ENCODE results near the gene CCL13.

Gene CCL13

DNA sequence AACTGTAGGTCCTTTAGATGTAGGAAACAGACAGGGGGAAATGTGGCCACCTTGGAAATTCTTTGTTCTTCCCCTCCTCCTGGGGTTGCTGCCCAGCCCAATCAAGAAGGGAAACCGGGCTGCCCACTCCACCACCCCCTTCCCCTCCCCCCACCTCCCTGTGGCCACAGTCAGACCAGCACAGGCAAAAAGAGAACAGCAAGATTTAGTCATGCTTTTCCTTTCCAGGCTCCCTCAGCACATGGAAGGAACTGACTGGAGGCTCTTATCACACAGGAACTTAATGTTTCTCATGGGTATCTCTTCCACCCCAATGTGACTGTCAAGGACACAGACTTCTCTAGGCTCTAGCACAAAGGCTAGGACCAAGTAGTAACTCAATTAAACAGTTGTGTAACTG, 9.7 kb downstream of the CCL13 start:
- no peaks in the 10 kb centered on the region for H3K4me1 ChIP-seq (ENCODE audit: control insufficient read depth, insufficient read depth, low read length)
- H3K27me3 ChIP-seq (ENCODE audit: control insufficient read depth, insufficient read depth, low read length): no peaks in the 10 kb centered on the region
- H3K27ac ChIP-seq (ENCODE audit: low read depth, low read length): no peak overlapping the region
- H3K9ac ChIP-seq (ENCODE audit: low read length): no peak overlapping the region
- H3K36me3 ChIP-seq (ENCODE audit: control insufficient read depth, insufficient read depth, low read length): no peaks in the 10 kb centered on the region
- no peak overlapping the region for H3K4me3 ChIP-seq (ENCODE audit: low read length)

DNA sequence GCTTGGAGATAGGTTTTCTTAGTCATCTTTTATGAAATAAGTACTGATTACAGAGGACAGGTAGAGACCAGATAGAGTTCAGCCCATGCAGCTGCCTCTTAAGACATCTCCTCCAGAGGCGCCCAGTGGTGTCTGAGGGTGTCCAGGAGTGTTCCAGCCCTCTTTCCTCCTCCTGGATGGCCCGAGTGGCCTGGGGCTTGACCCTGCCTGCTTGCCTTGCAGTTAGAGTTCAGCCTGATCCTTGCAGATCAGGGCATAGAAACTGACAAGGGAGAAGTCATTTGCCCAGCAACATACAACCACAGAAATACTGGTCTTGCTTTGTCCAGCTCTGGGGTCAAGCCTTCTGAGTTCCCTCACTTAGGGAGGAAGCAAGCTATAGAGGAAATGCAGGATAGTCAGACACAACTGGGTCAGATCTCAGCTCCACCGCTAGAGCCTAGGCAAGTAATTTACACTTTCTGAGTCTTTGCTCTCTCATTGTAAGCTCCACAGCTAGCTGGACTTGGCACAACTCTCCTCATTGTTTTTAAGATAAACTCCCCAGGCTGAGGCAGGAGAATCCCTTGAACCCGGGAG, 10.3 kb downstream of the CCL13 start:
- Histone ChIP-seq H3K9ac (ENCODE audit: low read length) (no peak overlapping the region), H3K4me3 (ENCODE audit: low read length) (no peak overlapping the region), H3K36me3 (ENCODE audit: control insufficient read depth, insufficient read depth, low read length) (no peaks in the 10 kb centered on the region), H3K27ac (ENCODE audit: low read depth, low read length) (no peak overlapping the region), H3K27me3 (ENCODE audit: control insufficient read depth, insufficient read depth, low read length) (no peaks in the 10 kb centered on the region), H3K4me1 (ENCODE audit: control insufficient read depth, insufficient read depth, low read length) (no peaks in the 10 kb centered on the region)

DNA sequence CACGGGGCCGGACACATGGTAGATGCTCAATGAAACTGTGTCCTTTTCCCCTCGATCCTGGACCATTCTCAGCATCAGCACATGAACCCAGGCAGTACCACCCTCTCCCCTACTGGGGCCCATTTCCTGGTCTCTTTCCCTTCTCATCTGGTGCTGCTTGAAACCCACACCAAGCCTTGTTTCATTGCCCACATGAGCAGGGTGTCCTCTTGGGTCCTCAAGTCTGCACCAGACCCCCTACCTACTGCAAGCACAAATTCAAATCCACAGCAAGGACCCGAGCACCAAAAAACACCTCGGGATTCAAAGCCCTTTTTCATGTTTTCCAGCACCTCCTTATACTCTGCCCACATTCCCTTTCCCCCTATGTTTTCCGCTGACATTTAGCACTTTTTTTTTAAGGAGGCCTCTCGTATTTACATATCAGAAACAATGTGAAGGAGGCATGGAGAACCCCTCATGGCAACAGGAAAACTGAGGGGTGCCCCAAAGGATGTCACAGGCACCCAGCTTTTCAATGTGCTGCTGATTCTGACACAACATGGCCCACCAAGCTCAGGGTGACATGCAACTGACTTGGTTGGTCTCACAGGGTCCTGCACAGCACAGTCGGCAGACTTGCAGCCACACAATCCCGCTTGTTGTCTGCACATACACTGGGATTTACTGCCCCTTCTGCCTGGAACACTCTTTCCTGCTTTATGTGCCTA, 11.4 kb downstream of the CCL13 start:
- no peak overlapping the region for H3K4me3 ChIP-seq (ENCODE audit: low read length)
- H3K27ac ChIP-seq (ENCODE audit: low read depth, low read length): no peak overlapping the region
- no peaks in the 10 kb centered on the region for H3K4me1 ChIP-seq (ENCODE audit: control insufficient read depth, insufficient read depth, low read length)
- no peaks in the 10 kb centered on the region for H3K27me3 ChIP-seq (ENCODE audit: control insufficient read depth, insufficient read depth, low read length)
- no peaks in the 10 kb centered on the region for H3K36me3 ChIP-seq (ENCODE audit: control insufficient read depth, insufficient read depth, low read length)
- H3K9ac ChIP-seq (ENCODE audit: low read length): no peak overlapping the region

DNA sequence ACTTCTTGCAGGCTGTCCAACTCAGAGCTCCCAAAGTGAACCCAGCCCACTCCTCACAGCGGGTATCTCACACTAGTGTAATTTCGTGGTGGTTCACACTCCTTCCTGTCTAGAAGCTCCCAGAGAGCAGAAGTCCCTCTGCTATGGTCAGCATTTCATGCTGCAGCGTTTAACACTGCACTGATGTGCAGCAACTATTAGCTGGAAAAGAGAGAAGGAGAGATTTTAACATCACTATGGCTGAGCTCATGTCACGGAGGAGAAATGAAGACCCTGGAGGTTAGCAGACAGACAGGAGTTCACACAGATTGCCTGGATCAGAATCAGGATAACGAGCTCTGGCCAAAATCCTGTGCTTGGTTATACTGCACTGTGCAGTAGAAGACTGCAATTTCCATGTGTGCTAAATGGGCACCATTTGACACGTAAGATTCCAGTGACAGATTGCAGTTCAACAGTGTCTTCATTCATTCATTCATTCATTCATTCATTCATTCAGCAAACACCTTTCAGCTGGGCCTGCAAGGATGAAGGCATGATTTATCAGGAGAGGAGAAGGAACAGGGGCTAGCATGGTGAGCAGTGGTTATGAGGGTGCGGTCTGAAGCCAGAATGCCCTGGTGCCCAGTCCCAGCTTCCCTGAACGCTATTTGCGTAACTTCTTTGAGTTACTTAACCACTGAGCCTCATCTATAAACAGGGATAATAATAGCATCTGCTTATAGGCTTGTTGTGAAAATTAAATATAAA, 12.1 kb downstream of the CCL13 start:
- H3K4me3 ChIP-seq (ENCODE audit: low read length): no peak overlapping the region
- H3K9ac ChIP-seq (ENCODE audit: low read length): no peak overlapping the region
- no peaks in the 10 kb centered on the region for H3K4me1 ChIP-seq (ENCODE audit: control insufficient read depth, insufficient read depth, low read length)
- no peak overlapping the region for H3K27ac ChIP-seq (ENCODE audit: low read depth, low read length)
- H3K27me3 ChIP-seq (ENCODE audit: control insufficient read depth, insufficient read depth, low read length): no peaks in the 10 kb centered on the region
- H3K36me3 ChIP-seq (ENCODE audit: control insufficient read depth, insufficient read depth, low read length): no peaks in the 10 kb centered on the region

DNA sequence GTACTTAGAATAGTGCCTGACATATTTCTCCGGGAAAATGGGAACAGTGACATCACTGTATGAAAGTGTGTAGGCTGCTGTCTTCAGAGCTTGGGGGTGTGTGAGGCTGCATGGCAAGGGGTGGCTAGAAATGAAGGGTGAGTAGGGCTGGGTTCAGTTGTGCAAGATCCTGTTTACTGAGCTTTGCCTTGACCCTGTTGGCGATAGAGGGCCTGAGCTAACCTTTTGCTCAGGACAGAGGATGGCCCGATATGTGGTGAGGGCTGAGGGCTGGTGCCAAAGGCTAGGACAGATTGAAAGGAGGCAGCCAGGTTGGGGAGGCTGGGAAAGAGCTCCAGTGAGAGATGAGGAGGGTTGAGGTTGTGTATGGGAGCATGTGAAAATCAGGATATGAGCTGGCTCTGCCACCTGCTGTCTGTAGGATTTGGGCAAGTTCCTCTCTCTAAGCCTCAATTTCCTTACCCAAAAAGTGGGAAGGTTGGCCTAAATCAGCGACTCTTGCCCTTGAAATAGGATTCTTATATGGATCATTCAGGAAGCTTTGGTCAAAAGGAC, 12.7 kb downstream of the CCL13 start:
- Histone ChIP-seq H3K9ac (ENCODE audit: low read length) (no peak overlapping the region), H3K36me3 (ENCODE audit: control insufficient read depth, insufficient read depth, low read length) (no peaks in the 10 kb centered on the region), H3K27me3 (ENCODE audit: control insufficient read depth, insufficient read depth, low read length) (no peaks in the 10 kb centered on the region), H3K27ac (ENCODE audit: low read depth, low read length) (no peak overlapping the region), H3K4me3 (ENCODE audit: low read length) (no peak overlapping the region), H3K4me1 (ENCODE audit: control insufficient read depth, insufficient read depth, low read length) (no peaks in the 10 kb centered on the region)

DNA sequence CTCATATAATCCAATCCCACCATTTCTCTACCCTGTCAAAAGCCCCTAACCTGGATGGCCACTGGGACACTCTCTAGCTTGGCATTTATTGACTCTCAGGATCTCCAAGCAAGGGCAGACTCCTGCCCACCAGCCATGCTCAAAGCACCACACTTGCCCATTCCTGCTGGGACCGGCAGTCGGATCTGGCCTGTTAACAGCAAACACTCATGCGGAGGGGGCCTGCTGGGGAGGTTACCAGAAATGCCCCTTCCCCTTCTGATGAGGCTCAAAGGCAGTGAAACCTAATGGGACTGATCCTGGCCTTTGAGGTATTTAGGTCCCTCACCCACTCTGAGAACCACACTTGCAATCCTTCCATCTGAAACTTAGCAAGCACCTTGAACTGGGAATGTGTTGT, 13.3 kb downstream of the CCL13 start:
- Histone ChIP-seq H3K27me3 (ENCODE audit: control insufficient read depth, insufficient read depth, low read length) (no peaks in the 10 kb centered on the region), H3K27ac (ENCODE audit: low read depth, low read length) (no peak overlapping the region), H3K4me1 (ENCODE audit: control insufficient read depth, insufficient read depth, low read length) (no peaks in the 10 kb centered on the region), H3K4me3 (ENCODE audit: low read length) (no peak overlapping the region), H3K36me3 (ENCODE audit: control insufficient read depth, insufficient read depth, low read length) (no peaks in the 10 kb centered on the region), H3K9ac (ENCODE audit: low read length) (no peak overlapping the region)

DNA sequence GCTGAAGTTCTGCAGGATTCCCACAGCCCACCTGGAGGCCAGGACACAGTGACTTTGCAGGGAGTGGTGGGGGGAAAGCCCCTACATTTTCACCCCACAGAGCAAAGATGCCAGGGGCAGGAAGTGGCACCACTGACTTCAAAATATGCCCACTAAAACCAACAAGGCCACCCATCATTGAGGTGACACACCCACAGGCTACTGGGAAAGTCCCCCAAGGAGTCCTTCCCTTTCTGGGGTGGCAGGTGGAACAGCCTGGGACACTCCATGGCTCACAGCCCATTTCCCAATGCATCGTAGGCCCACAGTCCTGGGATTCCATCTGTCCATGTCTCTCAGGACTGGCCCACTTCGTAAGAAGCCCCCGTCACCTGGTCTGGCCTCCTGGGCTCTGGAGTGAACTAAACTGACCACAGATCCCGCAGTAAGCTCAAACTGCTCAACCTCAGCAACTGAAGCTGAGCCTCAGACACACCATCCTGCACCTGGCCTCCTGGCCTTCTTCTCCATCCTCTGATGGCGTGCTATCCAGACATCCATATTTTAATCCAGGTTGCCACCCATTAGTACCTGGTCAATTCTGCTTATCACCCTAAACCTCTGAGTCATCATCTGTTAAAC, 14.2 kb downstream of the CCL13 start:
- Histone ChIP-seq H3K27ac (ENCODE audit: low read depth, low read length) (no peak overlapping the region), H3K9ac (ENCODE audit: low read length) (no peak overlapping the region), H3K4me1 (ENCODE audit: control insufficient read depth, insufficient read depth, low read length) (no peaks in the 10 kb centered on the region), H3K36me3 (ENCODE audit: control insufficient read depth, insufficient read depth, low read length) (no peaks in the 10 kb centered on the region), H3K4me3 (ENCODE audit: low read length) (no peak overlapping the region), H3K27me3 (ENCODE audit: control insufficient read depth, insufficient read depth, low read length) (no peaks in the 10 kb centered on the region)

DNA sequence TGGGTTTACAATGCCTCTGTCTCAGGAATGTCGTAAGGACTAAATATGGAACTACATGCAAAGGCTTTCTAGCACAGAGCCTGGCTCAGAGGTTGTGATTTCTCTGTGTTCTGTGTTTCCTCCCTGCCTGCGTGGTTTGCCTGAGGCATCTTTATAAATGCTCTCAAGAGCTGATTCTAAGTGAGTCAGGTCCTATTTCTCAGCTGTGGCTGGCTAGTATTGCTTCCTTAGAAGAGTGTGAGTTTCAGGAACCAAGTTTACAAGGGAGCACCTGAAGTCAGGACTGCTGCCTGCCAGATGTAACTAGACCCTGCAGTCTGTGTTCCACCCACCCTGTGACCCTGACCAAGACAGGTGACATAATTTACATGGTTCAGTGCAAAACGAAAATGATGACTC, 14.7 kb downstream of the CCL13 start:
- no peaks in the 10 kb centered on the region for H3K4me1 ChIP-seq (ENCODE audit: control insufficient read depth, insufficient read depth, low read length)

DNA sequence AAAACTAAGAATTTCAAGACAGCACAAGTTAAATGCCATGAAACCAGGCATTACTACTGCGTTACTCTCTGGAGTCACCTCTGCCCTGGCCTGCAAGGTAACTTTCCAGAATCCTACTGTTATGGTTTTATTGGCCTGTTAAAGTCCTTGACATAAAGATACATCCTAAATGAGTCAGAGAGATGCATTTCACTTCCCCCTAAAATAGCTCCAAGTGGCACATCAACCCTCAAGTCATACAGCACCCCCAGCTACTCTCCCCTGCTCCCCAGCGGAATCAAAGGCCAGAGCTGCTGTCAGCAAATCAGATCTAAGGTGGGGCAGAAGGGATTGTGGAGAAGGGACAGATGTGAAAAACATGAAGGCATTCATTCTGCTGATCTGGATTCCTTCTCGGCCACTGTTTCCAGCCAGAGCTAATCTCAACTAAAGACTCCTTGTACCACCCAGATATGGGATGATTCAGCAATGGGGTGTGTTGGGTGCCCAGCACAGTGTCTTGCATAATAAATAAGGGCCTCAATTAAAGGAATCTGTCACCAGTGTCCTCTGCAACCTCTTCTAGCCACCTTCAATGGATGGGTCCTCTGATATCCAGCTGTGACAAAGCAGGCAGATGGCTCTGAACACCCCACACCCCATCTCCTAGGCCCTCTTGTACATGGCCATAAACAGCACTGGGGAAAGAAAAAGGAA, 15.3 kb downstream of the CCL13 start:
- Histone ChIP-seq H3K36me3 (ENCODE audit: control insufficient read depth, insufficient read depth, low read length) (no peaks in the 10 kb centered on the region), H3K27ac (ENCODE audit: low read depth, low read length) (no peak overlapping the region)

More for the DNA sequence above, 14.7 kb downstream of the CCL13 start:
- no peaks in the 10 kb centered on the region for H3K36me3 ChIP-seq (ENCODE audit: control insufficient read depth, insufficient read depth, low read length)
- no peak overlapping the region for H3K27ac ChIP-seq (ENCODE audit: low read depth, low read length)
- no peak overlapping the region for H3K9ac ChIP-seq (ENCODE audit: low read length)
- H3K27me3 ChIP-seq (ENCODE audit: control insufficient read depth, insufficient read depth, low read length): no peaks in the 10 kb centered on the region
- H3K4me3 ChIP-seq (ENCODE audit: low read length): no peak overlapping the region

DNA sequence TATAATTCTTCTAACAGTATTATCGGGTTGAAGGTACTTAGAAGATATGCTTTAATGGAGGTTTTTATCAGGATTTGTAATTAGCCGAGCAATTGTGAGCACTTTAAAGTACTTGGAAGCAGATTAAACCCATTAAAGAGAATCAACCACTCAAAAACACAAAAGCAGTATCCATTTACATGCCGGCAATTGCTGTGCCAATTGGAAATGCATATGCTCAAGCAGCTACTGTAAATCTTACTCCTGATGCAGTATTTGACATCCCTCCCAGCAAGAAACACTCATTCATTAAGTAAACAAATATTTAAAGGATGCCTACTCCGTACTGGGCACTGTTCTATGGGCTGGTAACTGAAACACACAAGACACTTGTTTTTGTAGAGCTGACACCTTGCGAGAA, 18.2 kb downstream of the CCL13 start:
- no peak overlapping the region for H3K27ac ChIP-seq (ENCODE audit: low read depth, low read length)
- H3K9ac ChIP-seq (ENCODE audit: low read length): no peak overlapping the region
- H3K36me3 ChIP-seq (ENCODE audit: control insufficient read depth, insufficient read depth, low read length): no peaks in the 10 kb centered on the region
- H3K4me3 ChIP-seq (ENCODE audit: low read length): no peak overlapping the region
- H3K4me1 ChIP-seq (ENCODE audit: control insufficient read depth, insufficient read depth, low read length): no peaks in the 10 kb centered on the region
- H3K27me3 ChIP-seq (ENCODE audit: control insufficient read depth, insufficient read depth, low read length): no peaks in the 10 kb centered on the region

More for the DNA sequence above, 15.3 kb downstream of the CCL13 start:
- Histone ChIP-seq H3K9ac (ENCODE audit: low read length) (no peak overlapping the region), H3K4me3 (ENCODE audit: low read length) (no peak overlapping the region), H3K4me1 (ENCODE audit: control insufficient read depth, insufficient read depth, low read length) (no peaks in the 10 kb centered on the region), H3K27me3 (ENCODE audit: control insufficient read depth, insufficient read depth, low read length) (no peaks in the 10 kb centered on the region)

DNA sequence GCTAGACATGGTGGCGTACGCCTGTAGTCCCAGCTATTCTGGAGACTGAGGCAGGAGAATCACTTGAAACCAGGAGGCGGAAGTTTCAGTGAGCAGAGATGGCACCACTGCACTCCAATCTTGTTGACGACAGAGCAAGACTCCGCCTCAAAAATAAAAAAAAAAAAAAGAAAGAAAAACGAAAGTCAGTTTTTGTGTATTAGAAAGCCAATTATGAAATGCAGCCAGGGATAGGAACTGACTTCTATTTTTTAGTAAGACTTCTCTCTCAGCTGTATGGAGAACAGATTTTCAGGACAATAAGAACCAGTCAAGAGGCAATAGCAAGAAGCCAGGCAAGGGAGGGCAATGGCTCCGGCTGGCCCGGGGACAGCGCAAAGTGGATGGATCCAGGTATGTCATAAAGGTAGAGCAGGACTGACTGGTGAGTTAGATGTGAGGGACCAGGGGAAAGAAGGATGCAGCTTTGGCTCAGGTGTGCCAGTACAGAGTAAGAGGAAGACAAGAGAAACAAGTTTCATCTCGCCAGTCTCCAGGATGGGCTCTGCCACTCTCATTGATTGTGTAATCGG, 19.2 kb downstream of the CCL13 start:
- no peak overlapping the region for H3K27ac ChIP-seq (ENCODE audit: low read depth, low read length)
- no peaks in the 10 kb centered on the region for H3K4me1 ChIP-seq (ENCODE audit: control insufficient read depth, insufficient read depth, low read length)
- no peaks in the 10 kb centered on the region for H3K27me3 ChIP-seq (ENCODE audit: control insufficient read depth, insufficient read depth, low read length)
- no peaks in the 10 kb centered on the region for H3K36me3 ChIP-seq (ENCODE audit: control insufficient read depth, insufficient read depth, low read length)
- no peak overlapping the region for H3K4me3 ChIP-seq (ENCODE audit: low read length)
- H3K9ac ChIP-seq (ENCODE audit: low read length): no peak overlapping the region

Data from rectal smooth muscle tissue (tissue), 1 donor.